Stomach (tissue), 9 donors: Measurements from ENCODE around the gene NRCAM. TPM values are rescaled to one million over a fixed set of nuclear protein-coding genes. Genes with fewer than 3 reads are reported as not detected.

ENCODE experiments used
- DNase-seq, 2 donors: peaks; one replicate each; pipeline versions ENCODE4 v3.0.0 to v3.0.0-alpha.2; 2013 to 2019
- H3K27ac ChIP-seq, 5 donors: fragments of 200-600 bp in 4 of 5; sonication (generic) in 4 of 5; one replicate each; pipeline ENCODE4 v1.5.1; 2013 to 2019; ENCODE audit warnings: mild to moderate bottlenecking in 1 of 5, moderate library complexity in 1 of 5
- H3K27me3 ChIP-seq, 3 donors: fragments of 200-600 bp; sonication (generic); one replicate each; pipeline ENCODE4 v1.5.1; 2017 to 2019; ENCODE audit warnings: mixed run types in 1 of 3
- H3K36me3 ChIP-seq, 4 donors: fragments of 200-600 bp; sonication (generic); 1 replicate in 3 of 4; 2 replicates in 1 of 4; pipeline ENCODE4 v1.5.1; 2016 to 2019
- H3K4me1 ChIP-seq, 4 donors: fragments of 200-600 bp; sonication (generic); one replicate each; pipeline ENCODE4 v1.5.1; 2016 to 2019
- H3K4me3 ChIP-seq, 4 donors: fragments of 200-600 bp; sonication (generic) in 3 of 4; one replicate each; pipeline ENCODE4 v1.5.1; 2016 to 2019; ENCODE audit warnings: mild to moderate bottlenecking in 1 of 4
- H3K9me3 ChIP-seq, 4 donors: fragments of 200-600 bp; sonication (generic); one replicate each; pipeline ENCODE4 v1.5.1; 2016 to 2019
- EP300 ChIP-seq: sonication (generic); formaldehyde crosslinking; IDR thresholded peaks from one replicate; pipeline ENCODE4 v1.6.1; 2017; ENCODE audit warnings: antibody characterized with exemption
- POLR2A ChIP-seq, 4 donors: fragments of 450-650 bp; IDR thresholded peaks; one replicate each; pipeline ENCODE4 v1.6.1; 2016; ENCODE audit warnings: antibody characterized with exemption in 4 of 4, control low read depth in 2 of 4, mild to moderate bottlenecking in 1 of 4, moderate library complexity in 1 of 4
- POLR2AphosphoS5 ChIP-seq, 3 donors: sonication (generic); formaldehyde crosslinking; IDR thresholded peaks; one replicate each; pipeline ENCODE4 v1.6.1; 2016; ENCODE audit warnings: antibody characterized with exemption in 3 of 3
- WGBS, 5 donors: extraction: QIAGEN DNeasy Blood & Tissue Kit in 3 of 5; methylation state at CpG; one replicate each; pipeline versions ENCODE4 v1.1.5 to v1.1.7; 2013 to 2018; 5-methylcytosine and 5-hydroxymethylcytosine counted together
- intact Hi-C: fragments of 100-400 bp; cut with DNase I; formaldehyde crosslinking; loops from one replicate; pipeline ENCODE4 v1.15.1; 2023; ENCODE audit warnings: low total_unique reads
- polyA plus RNA-seq, 3 donors: library from polyadenylated mRNA; stranded (reverse); fragments of 200-250 nt; gene quantifications; one replicate each; pipeline ENCODE4 v1.2.3, GENCODE V29; 2013
- total RNA-seq, 5 donors: library from RNA; depleted of rRNA; stranded (reverse); fragments of >200 nt; gene quantifications; one replicate each; pipeline versions ENCODE4 v1.1.0 to v1.2.3, GENCODE V29; 2014 to 2016
- TF ChIP-seq, protein P1 (sequence below), 7 experiments: fragments of 450-650 bp in 4 of 7; fragments of 200-600 bp in 3 of 7; sonication (generic) in 3 of 7; IDR thresholded peaks; one replicate each; pipeline ENCODE4 v1.5.1; 2016 to 2019; ENCODE audit warnings: antibody characterized with exemption in 7 of 7, control low read depth in 2 of 7, mild to moderate bottlenecking in 1 of 7
- donor health status: healthy with polysubstance abuse.
- donor health status: Bipolar disorder and iron deficiency.
- donor health status: healthy.

NRCAM gene
- total and polyA plus RNA-seq, 8 donors = 1.2 to 9.4 (median 2.3) TPM

DNA sequence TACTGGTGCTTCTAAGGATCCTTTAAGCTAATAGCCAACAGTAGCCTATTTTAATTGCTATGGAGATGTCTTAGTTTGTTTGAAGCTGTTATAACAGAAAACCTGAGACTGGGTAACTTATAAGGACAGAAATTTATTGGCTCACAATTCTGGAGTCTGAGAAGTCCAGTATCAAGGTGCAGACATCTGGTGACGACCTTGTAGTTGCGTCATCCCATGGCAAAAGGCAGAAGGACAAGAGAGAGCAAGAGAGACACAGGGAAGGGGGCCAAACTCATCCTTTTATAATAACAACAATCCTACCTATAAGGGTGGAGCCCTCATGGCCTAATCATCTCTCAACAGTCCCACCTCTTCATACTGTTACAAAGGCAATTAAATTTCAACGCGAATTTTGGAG is 39.1 kb downstream of the NRCAM start:
- TF ChIP-seq, protein P1, sequence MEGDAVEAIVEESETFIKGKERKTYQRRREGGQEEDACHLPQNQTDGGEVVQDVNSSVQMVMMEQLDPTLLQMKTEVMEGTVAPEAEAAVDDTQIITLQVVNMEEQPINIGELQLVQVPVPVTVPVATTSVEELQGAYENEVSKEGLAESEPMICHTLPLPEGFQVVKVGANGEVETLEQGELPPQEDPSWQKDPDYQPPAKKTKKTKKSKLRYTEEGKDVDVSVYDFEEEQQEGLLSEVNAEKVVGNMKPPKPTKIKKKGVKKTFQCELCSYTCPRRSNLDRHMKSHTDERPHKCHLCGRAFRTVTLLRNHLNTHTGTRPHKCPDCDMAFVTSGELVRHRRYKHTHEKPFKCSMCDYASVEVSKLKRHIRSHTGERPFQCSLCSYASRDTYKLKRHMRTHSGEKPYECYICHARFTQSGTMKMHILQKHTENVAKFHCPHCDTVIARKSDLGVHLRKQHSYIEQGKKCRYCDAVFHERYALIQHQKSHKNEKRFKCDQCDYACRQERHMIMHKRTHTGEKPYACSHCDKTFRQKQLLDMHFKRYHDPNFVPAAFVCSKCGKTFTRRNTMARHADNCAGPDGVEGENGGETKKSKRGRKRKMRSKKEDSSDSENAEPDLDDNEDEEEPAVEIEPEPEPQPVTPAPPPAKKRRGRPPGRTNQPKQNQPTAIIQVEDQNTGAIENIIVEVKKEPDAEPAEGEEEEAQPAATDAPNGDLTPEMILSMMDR (IDR thresholded peaks at IDR 0.05) = no peak
- TF ChIP-seq EP300 = no peak
- TF ChIP-seq POLR2AphosphoS5 (IDR thresholded peaks at IDR 0.05) = no peak
- TF ChIP-seq POLR2A (IDR thresholded peaks at IDR 0.05) = no peak
- H3K9me3 ChIP-seq = no peaks in the 10 kb centered on the region
- DNase-seq = no peak
- H3K4me1 ChIP-seq = no peaks in the 10 kb centered on the region
- H3K27me3 ChIP-seq = no peaks in the 10 kb centered on the region
- H3K4me3 ChIP-seq = no peak overlapping the region
- intact Hi-C loops = no loop called here
- WGBS, 5 donors = 91 to 94% (median 93%) methylated on average over 4 of the region's 4 CpGs
- H3K36me3 ChIP-seq = no peaks in the 10 kb centered on the region
- H3K27ac ChIP-seq = no peak overlapping the region

DNA sequence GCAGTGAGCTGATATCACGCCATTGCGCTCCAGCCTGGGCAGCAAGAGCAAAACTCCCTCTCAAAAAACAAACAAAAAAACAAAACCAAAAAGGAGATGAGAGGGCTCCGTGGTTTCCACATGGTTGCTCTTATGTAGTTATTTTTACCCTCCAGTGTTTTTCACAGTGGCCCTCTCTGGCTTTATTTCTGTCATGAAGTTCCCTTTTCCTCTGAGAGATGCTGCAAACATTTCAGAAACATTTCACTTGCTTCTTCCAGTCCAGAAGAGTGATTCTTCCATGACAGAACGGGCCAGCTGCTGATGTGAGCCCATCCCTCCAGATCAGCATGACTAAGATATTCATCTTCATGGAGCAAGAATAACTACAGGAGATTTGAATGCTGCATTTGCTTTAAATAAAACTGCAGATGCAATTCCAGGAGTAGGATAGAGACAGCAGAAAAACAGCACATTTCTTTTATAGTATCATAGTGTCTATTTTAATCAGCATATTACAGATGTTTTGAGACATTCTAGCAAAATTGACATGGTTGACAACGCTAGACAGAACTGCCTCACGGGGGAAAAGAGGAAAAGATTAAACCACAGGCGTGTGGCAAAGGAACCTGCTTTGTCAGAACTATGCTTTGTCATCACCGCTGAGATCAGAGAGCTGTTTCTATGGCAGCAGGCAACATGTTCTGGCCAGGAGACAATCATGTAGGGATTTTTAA is 40.3 kb downstream of the NRCAM start:
- no peak for TF ChIP-seq POLR2AphosphoS5 (IDR thresholded peaks at IDR 0.05)
- TF ChIP-seq EP300 = no peak
- no peak for TF ChIP-seq POLR2A (IDR thresholded peaks at IDR 0.05)
- DNase-seq = peak in 1 of 2 donors; percentile 68
- H3K4me3 ChIP-seq = no peak overlapping the region
- 52 to 61% (median 55%) methylated on average over 8 of the region's 8 CpGs for WGBS, 5 donors
- no peaks in the 10 kb centered on the region for H3K27me3 ChIP-seq
- H3K36me3 ChIP-seq = no peaks in the 10 kb centered on the region
- no peak overlapping the region for H3K27ac ChIP-seq
- intact Hi-C loops = no loop called here
- no peaks in the 10 kb centered on the region for H3K9me3 ChIP-seq
- H3K4me1 ChIP-seq = no peaks in the 10 kb centered on the region

DNA sequence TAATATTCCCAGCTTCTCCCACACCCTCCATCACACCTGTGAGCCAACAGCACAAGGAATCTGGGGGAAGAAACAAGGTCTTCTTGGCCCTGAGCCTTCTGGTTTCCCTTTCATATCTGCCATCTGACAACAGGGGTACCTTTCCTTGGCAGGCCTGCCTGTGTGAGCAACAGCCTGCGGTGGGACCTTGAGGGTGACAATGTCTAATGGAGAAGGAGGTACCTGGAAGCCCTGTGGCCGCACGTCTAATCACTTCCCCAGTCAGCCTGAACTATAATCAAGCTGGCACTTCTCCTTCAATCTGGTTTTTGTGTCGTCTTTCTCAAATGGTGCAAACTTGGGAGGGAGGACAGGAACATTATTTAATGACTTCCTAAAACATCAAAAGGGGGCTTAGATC is 41.2 kb downstream of the NRCAM start:
- no peaks in the 10 kb centered on the region for H3K9me3 ChIP-seq
- H3K27me3 ChIP-seq = no peaks in the 10 kb centered on the region
- no peak overlapping the region for H3K27ac ChIP-seq
- 79 to 87% (median 85%) methylated on average over 4 of the region's 4 CpGs for WGBS, 5 donors
- no peak overlapping the region for H3K4me3 ChIP-seq
- DNase-seq = no peak
- intact Hi-C loops = no loop called here
- H3K4me1 ChIP-seq = no peaks in the 10 kb centered on the region
- TF ChIP-seq EP300 = no peak
- TF ChIP-seq, protein P1 (IDR thresholded peaks at IDR 0.05) = no peak
- no peak for TF ChIP-seq POLR2A (IDR thresholded peaks at IDR 0.05)
- no peak for TF ChIP-seq POLR2AphosphoS5 (IDR thresholded peaks at IDR 0.05)
- H3K36me3 ChIP-seq = no peaks in the 10 kb centered on the region

DNA sequence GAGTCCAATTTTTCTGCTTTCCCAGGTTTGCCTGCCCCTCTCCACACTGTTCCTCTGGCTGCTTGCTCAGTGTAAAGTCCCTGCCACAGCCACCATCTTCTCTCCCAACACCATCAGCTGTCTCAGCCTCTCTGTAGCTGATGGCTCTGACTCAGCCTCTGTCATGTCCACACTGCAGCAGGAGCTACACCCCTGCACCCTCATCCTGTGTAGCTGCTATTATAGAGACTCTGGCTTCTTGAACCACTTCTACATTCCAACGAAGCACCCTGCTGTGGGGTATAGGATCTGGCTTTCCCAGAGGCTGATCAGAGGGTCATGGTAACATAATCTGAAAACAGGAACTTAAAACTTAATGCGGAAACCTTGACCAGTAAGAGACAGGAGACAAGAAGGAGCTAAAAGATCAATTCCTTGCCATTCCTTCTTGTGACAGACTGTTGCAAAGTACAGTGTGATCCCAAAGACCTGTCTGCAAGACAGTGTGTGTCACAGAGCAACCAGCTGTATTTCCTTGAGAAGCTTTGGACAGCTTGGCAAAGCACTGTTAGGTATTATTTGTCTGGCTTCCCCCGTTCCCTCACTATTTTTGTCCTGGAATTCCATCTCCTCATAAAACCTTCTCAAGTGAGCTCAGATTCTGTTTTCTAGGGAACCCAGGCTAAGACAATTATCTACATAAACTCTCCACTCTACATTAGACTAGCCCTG is 42.3 kb downstream of the NRCAM start:
- H3K4me1 ChIP-seq = no peaks in the 10 kb centered on the region
- TF ChIP-seq POLR2A (IDR thresholded peaks at IDR 0.05) (no peak), POLR2AphosphoS5 (IDR thresholded peaks at IDR 0.05) (no peak), EP300 (no peak)
- TF ChIP-seq, protein P1 (IDR thresholded peaks at IDR 0.05) = no peak
- H3K36me3 ChIP-seq = no peaks in the 10 kb centered on the region
- no peak overlapping the region for H3K4me3 ChIP-seq
- no peaks in the 10 kb centered on the region for H3K9me3 ChIP-seq
- intact Hi-C loops = no loop called here
- DNase-seq = no peak
- H3K27me3 ChIP-seq = no peaks in the 10 kb centered on the region
- H3K27ac ChIP-seq = no peak overlapping the region
- 64 to 77% (median 75%) methylated on average over 3 of the region's 3 CpGs for WGBS, 5 donors

DNA sequence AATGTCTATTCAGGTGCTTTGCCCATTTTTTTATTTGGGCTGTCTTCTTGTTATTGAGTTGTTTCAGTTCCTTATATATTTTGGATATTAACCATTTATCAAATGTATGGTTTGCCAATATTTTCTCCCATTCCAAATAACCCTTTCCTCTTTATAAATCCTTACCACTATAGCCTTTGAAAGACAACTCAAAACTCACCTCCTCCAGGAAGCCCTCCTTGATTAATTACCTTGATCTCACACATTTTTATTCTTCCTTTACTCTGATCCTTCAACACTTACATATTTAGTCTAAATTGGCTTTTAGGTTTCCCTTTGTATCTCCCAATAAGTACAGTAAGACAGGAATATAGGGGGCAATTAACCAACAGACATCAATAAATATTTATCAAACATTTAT is 42.9 kb downstream of the NRCAM start:
- H3K4me1 ChIP-seq = no peaks in the 10 kb centered on the region
- DNase-seq = no peak
- H3K27ac ChIP-seq = no peak overlapping the region
- H3K27me3 ChIP-seq = no peaks in the 10 kb centered on the region
- no peaks in the 10 kb centered on the region for H3K9me3 ChIP-seq
- intact Hi-C loops = no loop called here
- TF ChIP-seq EP300 = no peak
- no peak for TF ChIP-seq POLR2AphosphoS5 (IDR thresholded peaks at IDR 0.05)
- TF ChIP-seq, protein P1 (IDR thresholded peaks at IDR 0.05) = no peak
- TF ChIP-seq POLR2A (IDR thresholded peaks at IDR 0.05) = no peak
- no peaks in the 10 kb centered on the region for H3K36me3 ChIP-seq
- no peak overlapping the region for H3K4me3 ChIP-seq
